Stimulated activated CD4-positive, alpha-beta T cell treated with anti-CD3 and anti-CD28 coated beads, Interleukin-4, amount 100 ng/mL, for 1 hour (primary cell): Measurements from ENCODE around the gene GPR4.
"Not testable (repeated sequence)": the region's sequence is repeated elsewhere in the genome, so short reads cannot be mapped to it uniquely, and the experiment has no call there.

Experiments used
- DNase-seq: peaks from one replicate; pipeline ENCODE4 v3.0.0-alpha.2; 2020

GPR4 gene

GRCh38 chr19:45601524-45602374 lies at the start of gene GPR4:
GPR4 (minus strand) TSS chr19:45602212; CDS start chr19:45591866, 10,346 bp downstream.
- no peak for DNase-seq

DNA sequence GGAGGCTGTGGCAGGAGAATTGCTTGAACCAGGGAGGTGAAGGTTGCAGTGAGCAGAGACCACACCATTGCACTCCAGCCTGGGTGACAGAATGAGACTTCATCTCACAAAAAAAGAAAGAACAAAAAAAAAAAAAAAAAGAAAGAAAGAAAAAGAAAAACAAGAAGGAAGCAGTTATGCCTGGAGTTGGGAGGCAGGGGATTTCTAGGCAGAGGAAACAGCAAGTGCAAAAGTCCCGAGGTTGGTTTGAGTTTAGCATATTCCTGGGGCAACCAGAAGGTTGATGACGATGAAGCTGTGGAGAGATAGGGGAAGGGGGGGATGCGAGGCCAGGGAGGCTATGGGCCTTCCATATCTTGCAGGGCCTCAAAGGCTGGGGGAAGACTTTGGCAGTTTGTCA lies 48.7 kb upstream of the GPR4 start:
- no peak for DNase-seq

GRCh38 chr19:45646345-45646698 lies 44.3 kb upstream of the GPR4 start:
- no peak for DNase-seq

- peak; percentile 80 for DNase-seq
Observed at GRCh38 chr19:45645631-45646344, 43.8 kb upstream of the GPR4 start.

- DNase-seq = no peak
Observed at GRCh38 chr19:45645068-45645630, 43.1 kb upstream of the GPR4 start.

DNA sequence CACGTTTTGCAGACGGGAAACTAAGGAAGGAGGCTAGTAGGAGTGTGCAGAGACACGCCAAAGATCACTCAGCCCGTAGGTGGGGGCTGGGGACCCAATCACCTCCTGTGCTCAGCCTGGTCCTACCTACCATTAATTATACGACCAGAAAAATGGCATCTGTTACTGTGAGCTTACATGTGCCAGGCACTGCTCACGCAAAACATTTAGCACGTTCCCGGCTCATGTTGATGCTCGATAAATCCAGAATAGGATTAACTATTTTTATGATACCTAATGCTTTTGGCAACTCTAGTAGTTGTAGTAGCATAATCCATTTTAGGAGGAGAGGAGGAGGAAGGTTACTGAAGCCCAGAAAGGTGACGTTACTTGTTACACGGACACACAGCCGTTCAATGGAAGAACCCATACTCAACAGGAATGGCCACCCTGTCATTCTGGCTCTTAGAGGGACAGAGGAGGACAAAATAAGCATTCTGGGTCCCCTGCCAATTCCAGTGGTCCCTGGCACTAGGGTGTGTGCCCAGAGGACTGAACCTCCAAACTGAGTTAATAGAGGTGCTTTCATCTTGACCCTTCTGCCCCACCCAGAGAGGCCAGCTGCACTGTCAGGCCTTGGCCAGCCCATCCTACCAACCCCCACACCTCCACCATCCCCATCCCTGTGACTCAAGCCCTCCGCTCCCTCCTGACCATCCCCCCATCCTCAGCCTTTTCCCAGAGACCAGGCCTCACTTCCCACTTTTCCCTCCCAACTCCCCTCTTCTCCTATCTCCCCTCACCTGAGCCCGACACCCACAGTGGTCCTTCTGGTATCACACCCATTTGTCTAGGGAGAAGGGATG lies 42.1 kb upstream of the GPR4 start:
- DNase-seq = no peak

DNA sequence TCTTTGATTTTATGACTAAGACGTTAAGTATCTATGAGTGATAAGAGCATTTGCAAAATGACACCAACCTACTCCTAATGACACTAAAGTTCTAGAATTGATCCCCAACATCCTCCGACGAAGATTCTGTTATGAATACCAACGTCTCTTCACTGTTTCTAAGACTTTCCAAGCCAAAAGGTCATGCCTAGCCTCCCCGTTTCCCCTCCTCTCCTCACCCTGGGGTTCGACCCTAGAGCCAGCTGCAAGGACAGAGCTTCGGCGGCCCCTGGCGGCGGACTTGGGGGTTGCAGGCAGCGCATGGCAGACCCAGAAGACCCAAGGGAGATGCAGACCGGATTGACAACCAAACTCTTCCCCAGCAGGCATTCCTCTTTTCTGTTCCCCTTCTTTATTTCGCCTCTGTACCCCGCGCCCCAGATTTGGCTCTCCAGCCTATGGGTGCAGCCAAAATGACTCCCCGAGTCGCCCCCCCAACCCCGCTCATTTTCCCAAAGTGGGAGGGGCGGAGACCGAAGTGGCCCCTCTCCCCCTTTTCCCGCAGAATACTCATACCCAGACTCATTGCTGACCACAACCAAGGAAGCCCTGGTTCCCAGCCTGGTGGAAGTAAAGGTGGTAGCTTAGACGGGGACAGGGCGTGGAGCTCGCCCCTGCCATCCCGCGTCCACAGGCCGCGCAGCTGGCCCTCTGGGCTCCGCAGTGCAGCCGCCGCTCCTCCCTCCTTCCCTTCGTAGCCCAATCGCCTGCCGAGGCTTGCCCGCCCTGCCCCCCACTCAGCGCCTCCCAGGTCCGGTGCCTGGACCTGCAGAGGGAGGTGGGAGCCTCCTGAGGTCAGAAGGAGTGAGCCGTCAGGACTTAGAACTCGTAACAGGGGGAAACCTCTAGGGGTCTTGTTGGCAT lies 41.3 kb upstream of the GPR4 start:
- peak; percentile 96 for DNase-seq

GRCh38 chr19:45641274-45642105 lies 39.5 kb upstream of the GPR4 start:
- DNase-seq = peak; percentile 75

DNA sequence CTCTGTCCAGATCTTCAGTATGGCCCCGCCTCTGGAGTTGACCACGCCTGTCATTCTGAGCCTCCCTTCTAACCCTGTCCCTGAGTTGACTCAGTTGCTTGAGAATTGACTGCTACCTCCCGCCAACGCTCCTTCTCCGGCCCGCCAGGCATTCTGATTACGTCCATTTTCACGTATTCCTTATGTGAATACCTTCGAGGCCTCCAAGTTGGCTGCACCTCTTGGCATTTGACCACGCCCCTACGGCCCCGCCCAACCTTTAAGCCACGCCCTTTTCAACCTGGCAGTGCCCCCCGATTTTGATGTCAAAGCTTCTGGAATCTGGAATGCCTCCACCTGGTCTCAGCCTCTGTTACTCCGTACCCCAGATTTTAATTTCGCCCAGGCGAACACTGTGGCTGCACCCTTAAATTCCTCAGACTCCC lies 38.8 kb upstream of the GPR4 start:
- DNase-seq = peak; percentile 42

DNA sequence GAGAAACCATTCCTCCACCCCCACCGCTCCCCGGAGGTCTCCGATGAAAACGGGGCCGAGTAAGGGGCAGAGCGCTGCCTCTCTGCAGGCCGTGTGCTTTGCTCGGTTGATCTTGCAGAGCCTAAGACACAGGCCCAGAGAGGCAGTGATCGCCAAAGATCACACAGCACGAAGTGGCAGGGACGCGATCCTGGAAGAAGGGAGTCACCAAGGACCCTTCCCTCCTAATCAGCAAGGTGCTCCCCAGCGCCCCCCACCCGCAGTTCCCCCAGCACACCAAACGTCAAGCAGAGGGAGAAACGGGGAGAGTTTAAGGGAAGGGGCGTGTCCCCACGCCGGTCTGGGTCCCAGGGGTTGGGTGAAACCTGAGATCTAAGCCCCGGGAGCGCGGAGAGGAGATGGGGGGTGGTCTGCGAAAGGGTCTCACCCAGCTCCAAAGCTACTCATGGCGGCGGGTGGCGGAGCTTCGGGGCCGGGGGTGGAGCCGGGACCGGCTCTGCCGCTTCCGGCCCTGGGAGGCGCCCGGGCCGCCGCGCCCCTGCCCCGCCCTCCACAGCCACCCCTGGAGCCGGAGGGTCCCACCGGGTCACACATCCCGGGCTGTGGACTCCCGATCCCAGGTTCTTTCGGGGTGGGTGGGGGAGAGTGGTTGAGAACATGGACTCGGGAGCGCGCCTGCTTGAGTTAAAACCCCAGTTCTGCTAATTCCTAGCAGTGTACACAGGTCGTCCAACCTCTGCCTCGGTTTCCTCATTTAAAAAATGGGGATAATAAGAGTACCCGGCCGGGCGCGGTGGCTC lies 37.1 kb upstream of the GPR4 start, which contains the start of gene EML2:
EML2 (minus strand) TSS at position 468 of the 800 bp plus-strand sequence; CDS start at position 447, 21 bp downstream.
- DNase-seq = peak; percentile 64

DNA sequence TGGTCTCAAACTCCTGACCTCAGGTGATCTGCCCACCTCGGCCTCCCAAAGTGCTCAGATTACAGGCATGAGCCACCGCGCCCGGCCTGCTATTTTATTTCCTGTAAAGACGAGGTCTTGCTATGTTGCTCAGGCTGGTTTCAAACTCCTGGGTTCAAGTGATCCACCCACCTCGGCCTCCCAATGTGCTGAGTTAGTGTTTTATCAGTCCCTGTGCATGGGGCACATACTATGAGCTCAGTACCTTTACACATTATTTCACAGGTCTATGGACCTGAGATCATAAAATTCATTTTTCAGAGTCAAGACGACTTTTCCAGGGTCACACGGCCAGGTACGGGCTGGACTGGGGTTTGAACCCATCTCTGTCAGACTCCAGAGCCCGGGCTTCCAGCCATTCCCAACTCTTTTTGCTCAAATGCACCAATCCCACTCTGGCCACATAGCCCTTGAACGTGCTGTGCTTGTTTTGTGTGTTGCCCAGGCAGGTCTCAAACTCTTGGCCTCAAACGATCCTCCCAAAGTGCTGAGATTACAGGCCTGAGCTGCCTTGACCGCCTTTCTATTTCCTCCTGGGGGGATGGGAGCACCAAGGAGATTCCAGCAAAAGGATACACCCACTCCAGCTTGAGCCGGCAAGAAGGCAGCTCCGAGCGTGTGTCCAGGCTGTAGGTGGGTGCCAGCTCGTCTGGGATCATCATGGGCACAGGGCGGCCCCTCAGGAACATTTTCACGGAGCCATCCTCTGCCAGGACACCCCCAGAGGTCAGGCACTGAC lies 36.1 kb upstream of the GPR4 start:
- no peak for DNase-seq

DNA sequence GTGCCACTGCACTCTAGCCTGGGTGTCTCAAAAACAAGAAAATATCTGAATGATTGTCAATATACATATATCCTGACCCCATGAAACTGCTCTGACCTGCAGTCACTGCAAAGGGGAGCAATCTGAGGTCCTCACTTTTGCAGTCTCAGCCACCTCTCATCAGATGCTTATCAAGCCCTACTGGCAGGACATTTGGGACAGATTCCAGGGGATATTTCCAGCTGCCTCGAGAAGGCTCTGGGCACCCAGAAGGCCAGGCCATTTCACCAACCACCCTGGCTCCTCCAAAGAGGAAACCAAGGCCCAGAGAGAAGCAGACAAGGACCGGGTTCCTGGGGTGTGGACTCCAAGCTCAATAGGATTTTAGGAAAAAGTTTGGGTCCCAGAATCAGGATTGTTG lies 34.9 kb upstream of the GPR4 start:
- no peak for DNase-seq

- no peak for DNase-seq
Observed at GRCh38 chr19:45636275-45636674, 34.3 kb upstream of the GPR4 start.

- DNase-seq = peak; percentile 51
Observed at GRCh38 chr19:45632468-45633196, 30.6 kb upstream of the GPR4 start.

GRCh38 chr19:45630463-45630862 lies 28.5 kb upstream of the GPR4 start:
- no peak for DNase-seq

GRCh38 chr19:45629704-45630103 lies 27.7 kb upstream of the GPR4 start:
- DNase-seq = no peak

DNA sequence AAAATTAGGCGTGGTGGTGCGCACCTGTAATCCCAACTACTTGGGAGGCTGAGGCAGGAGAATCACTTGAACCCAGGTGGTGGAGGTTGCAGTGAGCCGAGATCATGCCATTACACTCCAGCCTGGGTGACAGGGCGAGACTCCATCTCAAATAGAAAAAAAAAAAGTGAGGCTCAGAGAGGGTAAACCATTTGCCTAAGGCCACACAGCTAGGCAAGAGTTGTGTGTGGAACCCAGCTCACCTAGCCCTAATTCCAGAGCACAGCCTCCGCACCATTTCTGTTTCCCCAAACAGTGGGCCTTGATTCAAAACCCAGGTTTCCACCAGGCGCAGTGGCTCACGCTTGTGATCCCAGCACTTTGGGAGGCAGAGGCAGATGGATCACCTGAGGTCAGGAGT lies 26.2 kb upstream of the GPR4 start:
- DNase-seq = not testable (repeated sequence)

DNA sequence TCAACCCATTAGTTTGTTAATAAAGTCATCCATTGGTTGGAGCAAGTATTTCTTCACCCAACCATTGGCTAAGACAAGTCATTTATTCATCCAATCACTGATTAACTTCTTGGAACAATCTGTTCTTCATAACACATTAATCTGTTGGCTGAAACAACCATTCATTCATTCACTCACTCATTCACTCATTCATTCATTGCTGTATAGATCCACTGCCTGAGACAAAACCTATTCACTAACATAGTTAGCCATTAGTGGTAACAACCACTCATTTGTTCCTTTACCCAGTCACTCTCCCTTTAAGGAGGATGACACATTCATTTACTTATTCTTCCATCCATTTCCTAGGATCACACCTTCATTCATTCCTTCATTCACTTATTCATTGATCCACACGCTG lies 22.0 kb upstream of the GPR4 start:
- no peak for DNase-seq
